Stomach (tissue), 4 donors: ENCODE data around the gene RAMP1.

ENCODE experiments used
- EP300 ChIP-seq: sonication (generic); formaldehyde crosslinking; IDR thresholded peaks from one replicate; pipeline ENCODE4 v1.6.1; 2017; ENCODE audit warnings: antibody characterized with exemption
- POLR2A ChIP-seq, 4 donors: fragments of 450-650 bp; IDR thresholded peaks; one replicate each; pipeline ENCODE4 v1.6.1; 2016; ENCODE audit warnings: antibody characterized with exemption in 4 of 4, control low read depth in 2 of 4, mild to moderate bottlenecking in 1 of 4, moderate library complexity in 1 of 4
- TF ChIP-seq, protein P1 (sequence below), 7 experiments: fragments of 450-650 bp in 4 of 7; fragments of 200-600 bp in 3 of 7; sonication (generic) in 3 of 7; IDR thresholded peaks; one replicate each; pipeline ENCODE4 v1.5.1; 2016 to 2019; ENCODE audit warnings: antibody characterized with exemption in 7 of 7, control low read depth in 2 of 7, mild to moderate bottlenecking in 1 of 7

DNA sequence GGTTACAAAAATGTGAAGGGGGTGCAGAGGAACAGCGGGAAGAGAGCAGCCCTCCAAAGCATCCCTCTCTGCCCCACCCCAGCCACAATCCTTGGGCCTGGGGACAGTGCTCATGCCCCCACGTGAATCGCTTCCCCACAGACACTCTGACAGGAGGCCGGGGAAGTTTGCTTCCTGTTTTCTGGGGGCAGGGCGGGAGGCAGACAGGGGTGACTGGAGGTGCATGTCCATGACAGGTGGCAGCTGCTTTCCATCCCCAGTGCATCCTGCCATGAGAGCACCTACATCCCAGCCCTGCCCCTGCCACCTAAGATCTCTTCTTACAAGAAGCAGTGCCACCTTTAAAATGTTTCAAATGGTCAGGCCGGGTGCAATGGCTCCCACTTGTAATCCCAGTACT is 60.2 kb downstream of the RAMP1 start:
- TF ChIP-seq EP300 (no peak), POLR2A (IDR thresholded peaks at IDR 0.05) (no peak)
- TF ChIP-seq, protein P1, sequence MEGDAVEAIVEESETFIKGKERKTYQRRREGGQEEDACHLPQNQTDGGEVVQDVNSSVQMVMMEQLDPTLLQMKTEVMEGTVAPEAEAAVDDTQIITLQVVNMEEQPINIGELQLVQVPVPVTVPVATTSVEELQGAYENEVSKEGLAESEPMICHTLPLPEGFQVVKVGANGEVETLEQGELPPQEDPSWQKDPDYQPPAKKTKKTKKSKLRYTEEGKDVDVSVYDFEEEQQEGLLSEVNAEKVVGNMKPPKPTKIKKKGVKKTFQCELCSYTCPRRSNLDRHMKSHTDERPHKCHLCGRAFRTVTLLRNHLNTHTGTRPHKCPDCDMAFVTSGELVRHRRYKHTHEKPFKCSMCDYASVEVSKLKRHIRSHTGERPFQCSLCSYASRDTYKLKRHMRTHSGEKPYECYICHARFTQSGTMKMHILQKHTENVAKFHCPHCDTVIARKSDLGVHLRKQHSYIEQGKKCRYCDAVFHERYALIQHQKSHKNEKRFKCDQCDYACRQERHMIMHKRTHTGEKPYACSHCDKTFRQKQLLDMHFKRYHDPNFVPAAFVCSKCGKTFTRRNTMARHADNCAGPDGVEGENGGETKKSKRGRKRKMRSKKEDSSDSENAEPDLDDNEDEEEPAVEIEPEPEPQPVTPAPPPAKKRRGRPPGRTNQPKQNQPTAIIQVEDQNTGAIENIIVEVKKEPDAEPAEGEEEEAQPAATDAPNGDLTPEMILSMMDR (IDR thresholded peaks at IDR 0.05), result no peak
